SK-N-SH (cell line): ENCODE results near the gene PRDM5. TPM values are rescaled to one million over a fixed set of nuclear protein-coding genes. Genes with fewer than 3 reads are reported as not detected.
"Not testable (repeated sequence)": the region's sequence is repeated elsewhere in the genome, so short reads cannot be mapped to it uniquely, and the experiment has no call there.

Source experiments
- CTCF ChIA-PET: fragments of 300-600, 350-600 bp; formaldehyde crosslinking; extraction: SDS; loops from one replicate; lab custom pipeline; 2021; lab: Yijun Ruan, JAX
- POLR2A ChIA-PET: fragments of 350-600 bp; sonication (Branson Sonifier 250); formaldehyde crosslinking; extraction: SDS; loops from one replicate; lab custom pipeline; 2020; ENCODE audit warnings: antibody characterized with exemption, inconsistent platforms; lab: Yijun Ruan, JAX
- DNase-seq: peaks from one replicate; pipeline ENCODE4 v3.0.0; 2012
- H2AFZ ChIP-seq: fragments of 200-600 bp; sonication (generic); 2 replicates; pipeline ENCODE4 v1.8.1; 2016; ENCODE audit warnings: antibody characterized with exemption, mild to moderate bottlenecking, low read depth
- H3F3A ChIP-seq: fragments of 200-600 bp; sonication (generic); replicated peaks from 2 replicates; pipeline ENCODE3; 2016; ENCODE audit warnings: antibody characterized with exemption, mild to moderate bottlenecking; ENCODE audit not compliant: insufficient read depth
- H3K27ac ChIP-seq, 2 experiments: fragments of 200-500 bp in 1 of 2; fragments of 200-600 bp in 1 of 2; sonication (Bioruptor generic) in 1 of 2; sonication (generic), shearing (Covaris generic) in 1 of 2; 2 replicates each; pipeline versions ENCODE4 v1.5.1 to v1.6.1; 2014 to 2016; ENCODE audit warnings: low read depth in 2 of 2, inconsistent platforms in 1 of 2, low read length in 1 of 2, mild to moderate bottlenecking in 1 of 2, mixed read lengths in 1 of 2
- H3K27me3 ChIP-seq: fragments of 200-600 bp; sonication (generic), shearing (Covaris generic); 2 replicates; pipeline ENCODE4 v1.6.1; 2016; ENCODE audit warnings: mixed run types; ENCODE audit not compliant: insufficient read depth
- H3K36me3 ChIP-seq, 2 experiments: fragments of 200-500 bp in 1 of 2; fragments of 200-600 bp in 1 of 2; sonication (Bioruptor generic) in 1 of 2; sonication (generic) in 1 of 2; replicated peaks in 1 of 2; 2 replicates each; pipeline versions ENCODE3 to v1.5.1; 2014 to 2016; ENCODE audit warnings: low read length in 1 of 2, mild to moderate bottlenecking in 1 of 2; ENCODE audit not compliant: insufficient read depth in 2 of 2, control insufficient read depth in 1 of 2
- H3K4me1 ChIP-seq, 2 experiments: fragments of 200-500 bp in 1 of 2; fragments of 200-600 bp in 1 of 2; sonication (Bioruptor generic) in 1 of 2; sonication (generic), shearing (Covaris generic) in 1 of 2; 2 replicates each; pipeline versions ENCODE4 v1.5.1 to v1.6.1; 2014 to 2016; ENCODE audit warnings: low read depth in 1 of 2, low read length in 1 of 2, mixed run types in 1 of 2; ENCODE audit not compliant: insufficient read depth in 2 of 2, control insufficient read depth in 1 of 2
- H3K4me2 ChIP-seq: fragments of 200-600 bp; sonication (generic), shearing (Covaris generic); 2 replicates; pipeline ENCODE4 v1.6.1; 2017; ENCODE audit warnings: mixed run types
- H3K4me3 ChIP-seq, 2 experiments: fragments of 200-500 bp in 1 of 2; fragments of 200-600 bp in 1 of 2; sonication (Bioruptor generic) in 1 of 2; sonication (generic), shearing (Covaris generic) in 1 of 2; 2 replicates each; pipeline versions ENCODE4 v1.5.1 to v1.8.1; 2014 to 2016; ENCODE audit warnings: low read depth in 2 of 2, inconsistent platforms in 1 of 2, low read length in 1 of 2, mild to moderate bottlenecking in 1 of 2, mixed read lengths in 1 of 2, moderate library complexity in 1 of 2
- H3K79me2 ChIP-seq: fragments of 200-600 bp; sonication (generic); 2 replicates; pipeline ENCODE4 v1.8.1; 2017; ENCODE audit warnings: mild to moderate bottlenecking; ENCODE audit not compliant: insufficient read depth
- H3K9ac ChIP-seq: fragments of 200-600 bp; sonication (generic); 2 replicates; pipeline ENCODE4 v1.6.1; 2017; ENCODE audit warnings: mixed run types
- H3K9me2 ChIP-seq: fragments of 200-600 bp; sonication (generic); 2 replicates; pipeline ENCODE4 v1.6.1; 2017; ENCODE audit warnings: mixed run types
- H3K9me3 ChIP-seq: fragments of 200-600 bp; sonication (generic); 2 replicates; pipeline ENCODE4 v1.6.1; 2017; ENCODE audit warnings: mixed run types, mild to moderate bottlenecking, moderate library complexity
- H4K20me1 ChIP-seq: fragments of 200-600 bp; sonication (generic); 2 replicates; pipeline ENCODE4 v1.6.1; 2017; ENCODE audit warnings: mild to moderate bottlenecking, mixed run types; ENCODE audit not compliant: insufficient read depth
- CHD2 ChIP-seq: fragments of 150-350 bp; IDR thresholded peaks from 2 replicates; pipeline ENCODE4 v1.6.1; 2018; ENCODE audit warnings: low read length; ENCODE audit not compliant: partially characterized antibody
- EZH2phosphoT487 ChIP-seq: fragments of 200-600 bp; sonication (generic); IDR thresholded peaks from 2 replicates; pipeline ENCODE4 v1.6.1; 2017; ENCODE audit warnings: low read depth, mixed run types, mild to moderate bottlenecking, antibody characterized with exemption, moderate library complexity, borderline replicate concordance
- FOXM1 ChIP-seq: IDR thresholded peaks from 2 replicates; pipeline ENCODE4 v1.4.0; 2012; ENCODE audit warnings: low read depth, mild to moderate bottlenecking
- GATA2 ChIP-seq: sonication (generic); formaldehyde crosslinking; IDR thresholded peaks from 2 replicates; pipeline ENCODE4 v1.5.0; 2020; ENCODE audit warnings: mild to moderate bottlenecking, missing genetic modification reagents
- RXRA ChIP-seq: IDR thresholded peaks from 2 replicates; pipeline ENCODE4 v1.4.0; 2012; ENCODE audit warnings: low read depth, mild to moderate bottlenecking, borderline replicate concordance
- SIN3A ChIP-seq: IDR thresholded peaks from 2 replicates; pipeline ENCODE4 v1.6.1; 2012; ENCODE audit warnings: low read depth, mild to moderate bottlenecking, low read length, moderate library complexity, borderline replicate concordance
- SMC3 ChIP-seq: IDR thresholded peaks from 2 replicates; pipeline ENCODE4 v1.6.1; 2012; ENCODE audit warnings: low read depth, low read length, improper control_type of control experiment
- TEAD4 ChIP-seq: IDR thresholded peaks from 2 replicates; pipeline ENCODE4 v1.4.0; 2012; ENCODE audit warnings: mild to moderate bottlenecking, borderline replicate concordance; ENCODE audit not compliant: insufficient read depth
- USF2 ChIP-seq: fragments of 150-350 bp; IDR thresholded peaks from 2 replicates; pipeline ENCODE4 v1.6.1; 2017; ENCODE audit warnings: antibody characterized with exemption, low read length, low read depth, borderline replicate concordance
- WGBS: methylation state at CpG from one replicate; pipeline ENCODE4 v1.1.6; 2017; ENCODE audit warnings: low lambda C conversion rate; 5-methylcytosine and 5-hydroxymethylcytosine counted together
- polyA plus RNA-seq, 3 experiments: library from polyadenylated mRNA; depleted of rRNA; stranded (reverse); fragments of >200 nt; gene quantifications; 2 replicates each; pipeline ENCODE4 v1.2.3, GENCODE V29; 2012
- TF ChIP-seq, protein P1 (sequence below): IDR thresholded peaks from 2 replicates; pipeline ENCODE4 v1.4.0; 2012; ENCODE audit warnings: low read depth, borderline replicate concordance

Gene PRDM5
- polyA plus RNA-seq, 1 of the 3 experiments (the other 2 are of a cell fraction) = 3.8 TPM

DNA sequence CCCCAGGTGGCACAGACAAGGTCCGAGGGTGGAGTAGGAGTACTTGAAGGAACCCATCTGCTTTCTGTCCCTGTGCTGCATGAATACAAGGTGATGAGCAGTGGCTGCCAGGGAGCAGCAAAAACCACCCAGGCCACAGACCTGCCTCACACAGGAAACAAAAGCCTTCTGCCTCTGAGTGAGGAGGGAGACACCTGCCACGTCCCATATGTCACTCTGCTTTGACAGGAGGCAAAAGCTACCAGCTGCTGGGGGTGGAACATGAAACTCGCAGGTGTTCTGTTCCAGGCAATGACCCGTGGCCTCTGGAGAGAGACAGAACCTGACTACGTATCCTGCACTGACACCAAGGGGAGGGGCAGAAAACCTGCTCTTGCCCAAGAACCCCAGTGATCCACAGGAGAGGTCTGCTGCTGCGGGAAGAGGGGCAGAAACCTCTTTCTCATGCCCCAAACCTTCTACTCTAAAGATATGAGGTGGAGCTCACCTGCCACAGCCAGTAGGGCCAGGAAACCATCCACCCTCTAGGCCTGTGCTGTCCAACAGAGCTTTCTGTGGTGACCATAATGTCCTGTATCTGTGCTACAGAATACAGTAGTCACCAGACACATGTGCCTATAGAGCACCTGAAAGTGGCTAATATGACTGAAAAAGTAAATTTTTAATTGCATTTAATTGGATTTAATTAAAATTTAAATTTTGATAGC, 172.9 kb downstream of the PRDM5 start:
- H3K4me3 ChIP-seq = no peak overlapping the region
- TF ChIP-seq CHD2 (no peak), SIN3A (no peak), RXRA (no peak), USF2 (no peak), GATA2 (CRISPR knock-in tag) (no peak), SMC3 (no peak), FOXM1 (no peak), EZH2phosphoT487 (no peak), TEAD4 (no peak)
- TF ChIP-seq, protein P1, sequence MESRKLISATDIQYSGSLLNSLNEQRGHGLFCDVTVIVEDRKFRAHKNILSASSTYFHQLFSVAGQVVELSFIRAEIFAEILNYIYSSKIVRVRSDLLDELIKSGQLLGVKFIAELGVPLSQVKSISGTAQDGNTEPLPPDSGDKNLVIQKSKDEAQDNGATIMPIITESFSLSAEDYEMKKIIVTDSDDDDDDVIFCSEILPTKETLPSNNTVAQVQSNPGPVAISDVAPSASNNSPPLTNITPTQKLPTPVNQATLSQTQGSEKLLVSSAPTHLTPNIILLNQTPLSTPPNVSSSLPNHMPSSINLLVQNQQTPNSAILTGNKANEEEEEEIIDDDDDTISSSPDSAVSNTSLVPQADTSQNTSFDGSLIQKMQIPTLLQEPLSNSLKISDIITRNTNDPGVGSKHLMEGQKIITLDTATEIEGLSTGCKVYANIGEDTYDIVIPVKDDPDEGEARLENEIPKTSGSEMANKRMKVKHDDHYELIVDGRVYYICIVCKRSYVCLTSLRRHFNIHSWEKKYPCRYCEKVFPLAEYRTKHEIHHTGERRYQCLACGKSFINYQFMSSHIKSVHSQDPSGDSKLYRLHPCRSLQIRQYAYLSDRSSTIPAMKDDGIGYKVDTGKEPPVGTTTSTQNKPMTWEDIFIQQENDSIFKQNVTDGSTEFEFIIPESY = no peak
- DNase-seq = no peak
- H3K79me2 ChIP-seq = no peaks in the 10 kb centered on the region
- no peaks in the 10 kb centered on the region for H3K27me3 ChIP-seq
- H3K27ac ChIP-seq = no peak overlapping the region
- no peaks in the 10 kb centered on the region for H3K9me2 ChIP-seq
- no peaks in the 10 kb centered on the region for H3F3A ChIP-seq
- H3K4me2 ChIP-seq = no peak overlapping the region
- peaks cover 0 to 7% of the 10 kb centered on the region in 2 experiments; a peak in 2 of 4 replicates for H3K4me1 ChIP-seq
- H4K20me1 ChIP-seq = no peaks in the 10 kb centered on the region
- H3K36me3 ChIP-seq = peaks cover 0 to 4% of the 10 kb centered on the region in 2 experiments
- H2AFZ ChIP-seq = no peak overlapping the region
- ChIA-PET POLR2A (no interaction called here), CTCF (interaction anchor here (1.3 kb wide), 1 partner anchor 16 kb away, joined by 3 read pairs; no protein-coding TSS in a partner anchor)
- WGBS = 100% methylated on average over 2 of the region's 6 CpGs
- no peak overlapping the region for H3K9ac ChIP-seq
- H3K9me3 ChIP-seq = 0 out of 2 replicates have a peak, but pooled peaks cover 5% of the 10 kb centered on the region

DNA sequence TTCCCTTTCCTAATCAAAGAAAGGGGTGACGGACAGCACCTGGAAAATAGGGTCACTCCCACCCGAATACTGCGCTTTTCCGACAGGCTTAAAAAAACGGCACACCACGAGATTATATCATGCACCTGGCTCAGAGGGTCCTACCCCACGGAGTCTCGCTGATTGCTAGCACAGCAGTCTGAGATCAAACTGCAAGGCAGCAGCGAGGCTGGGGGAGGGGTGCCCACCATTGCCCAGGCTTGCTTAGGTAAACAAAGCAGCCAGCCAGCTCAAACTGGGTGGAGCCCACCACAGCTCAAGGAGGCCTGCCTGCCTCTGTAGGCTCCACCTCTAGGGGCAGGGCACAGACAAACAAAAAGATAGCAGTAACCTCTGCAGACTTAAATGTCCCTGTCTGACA, 180.9 kb downstream of the PRDM5 start:
- H3K4me2 ChIP-seq, H3K27me3 ChIP-seq, H3K4me3 ChIP-seq, H3K36me3 ChIP-seq, H3K9ac ChIP-seq, CTCF ChIA-PET, H3K4me1 ChIP-seq, H4K20me1 ChIP-seq, H3K9me2 ChIP-seq, DNase-seq, H3K79me2 ChIP-seq, H2AFZ ChIP-seq, H3K27ac ChIP-seq, H3K9me3 ChIP-seq, H3F3A ChIP-seq, POLR2A ChIA-PET: not testable (repeated sequence)
- WGBS = 91% methylated on average over 6 of the region's 9 CpGs
